Pericardium fibroblast (primary cell): ENCODE results near the gene DNAH6. TPM values are rescaled to one million over a fixed set of nuclear protein-coding genes. Genes with fewer than 3 reads are reported as not detected.

Experiments
- total RNA-seq: library from RNA; depleted of rRNA; stranded (reverse); fragments of >200 nt; gene quantifications from 2 replicates; pipeline ENCODE4 v1.2.3, GENCODE V29; 2015

Gene DNAH6, protein sequence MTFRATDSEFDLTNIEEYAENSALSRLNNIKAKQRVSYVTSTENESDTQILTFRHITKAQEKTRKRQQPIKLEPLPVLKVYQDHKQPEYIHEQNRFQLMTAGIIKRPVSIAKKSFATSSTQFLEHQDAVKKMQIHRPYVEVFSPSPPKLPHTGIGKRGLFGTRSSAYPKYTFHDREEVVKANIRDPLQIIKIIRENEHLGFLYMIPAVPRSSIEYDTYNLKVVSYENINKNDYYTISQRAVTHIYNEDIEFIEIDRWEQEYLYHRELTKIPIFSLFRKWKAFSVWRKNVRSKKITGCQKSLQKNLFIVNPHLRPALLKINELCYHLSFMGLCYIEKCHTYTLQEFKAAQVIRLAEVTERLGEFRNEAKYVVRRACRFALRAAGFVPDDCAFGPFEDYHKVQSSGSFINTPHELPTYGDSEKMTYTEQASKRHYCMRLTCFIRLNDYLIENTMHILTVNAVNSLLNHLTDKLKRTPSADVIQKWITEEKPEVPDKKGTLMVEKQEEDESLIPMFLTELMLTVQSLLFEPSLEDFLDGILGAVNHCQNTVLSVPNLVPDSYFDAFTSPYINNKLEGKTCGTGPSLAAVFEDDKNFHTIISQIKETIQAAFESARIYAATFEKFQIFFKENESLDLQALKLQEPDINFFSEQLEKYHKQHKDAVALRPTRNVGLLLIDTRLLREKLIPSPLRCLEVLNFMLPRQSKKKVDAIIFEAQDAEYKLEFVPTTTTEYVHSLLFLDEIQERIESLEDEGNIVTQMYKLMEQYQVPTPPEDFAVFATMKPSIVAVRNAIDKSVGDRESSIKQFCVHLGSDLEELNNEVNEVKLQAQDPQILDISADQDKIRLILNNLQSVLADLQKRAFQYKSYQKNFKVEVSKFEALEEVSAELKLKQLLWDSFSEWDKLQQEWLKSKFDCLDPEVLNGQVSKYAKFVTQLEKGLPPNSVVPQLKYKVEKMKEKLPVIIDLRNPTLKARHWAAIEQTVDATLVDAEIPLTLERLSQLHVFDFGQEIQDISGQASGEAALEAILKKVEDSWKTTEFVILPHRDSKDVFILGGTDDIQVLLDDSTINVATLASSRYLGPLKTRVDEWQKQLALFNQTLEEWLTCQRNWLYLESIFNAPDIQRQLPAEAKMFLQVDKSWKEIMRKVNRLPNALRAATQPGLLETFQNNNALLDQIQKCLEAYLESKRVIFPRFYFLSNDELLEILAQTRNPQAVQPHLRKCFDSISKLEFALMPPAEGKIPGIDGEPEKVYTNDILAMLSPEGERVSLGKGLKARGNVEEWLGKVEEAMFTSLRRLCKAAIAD (N-terminal part only)
- total RNA-seq = under 0.01 TPM in 1 of 2 replicates, not detected in the other

DNA sequence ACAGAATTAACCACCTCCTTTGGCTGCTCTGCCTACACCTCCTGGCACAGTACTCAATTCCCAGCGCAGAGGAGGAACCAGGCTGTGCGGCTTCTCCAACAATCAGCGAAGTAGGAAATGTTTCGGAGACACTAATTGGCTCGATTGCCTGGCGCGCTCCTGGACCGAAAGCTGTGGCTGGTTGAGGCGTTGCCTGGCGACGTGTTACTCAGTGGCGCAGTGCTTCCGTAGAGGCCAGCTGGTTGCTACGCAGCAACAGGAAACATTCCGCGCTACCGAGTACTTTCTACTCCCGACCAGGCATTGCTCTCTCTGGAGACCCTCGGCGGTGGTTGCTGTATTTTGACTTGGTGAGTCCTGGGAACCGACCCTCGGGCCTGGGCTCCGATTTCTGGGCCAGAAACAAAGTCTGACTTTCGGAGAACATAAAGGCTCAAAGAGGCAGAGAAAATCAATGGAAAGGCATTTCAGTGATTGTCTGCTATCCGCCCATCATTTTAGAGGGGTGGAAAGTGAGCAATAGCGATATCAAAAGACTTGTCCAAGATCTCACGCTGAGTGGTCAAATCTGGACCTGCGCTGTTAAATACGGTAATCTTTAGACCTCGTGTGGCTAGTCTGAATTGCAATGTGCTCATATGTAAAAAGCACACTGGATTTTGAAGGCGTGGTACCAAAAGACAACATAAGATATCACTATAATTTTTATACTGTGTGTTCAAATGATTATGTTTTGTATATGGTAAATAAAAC lies at the start of gene DNAH6:
DNAH6 (plus strand) TSS at position 265 of the 753 bp plus-strand sequence. CDS start 1,329 bp downstream, outside the sequence.

Other genes with a start within 250 kb of the DNAH6 start
- gene SUCLG1, start 57.2 kb upstream of the DNAH6 start, total RNA-seq = 51.6 and 65.5 TPM in 2 replicates